ENCODE results near the gene GPR146. TPM values are rescaled to one million over a fixed set of nuclear protein-coding genes. Genes with fewer than 3 reads are reported as not detected.

The GPR146 gene
- total RNA-seq, 1 experiment from 2014 or later, result 0.95 TPM

DNA sequence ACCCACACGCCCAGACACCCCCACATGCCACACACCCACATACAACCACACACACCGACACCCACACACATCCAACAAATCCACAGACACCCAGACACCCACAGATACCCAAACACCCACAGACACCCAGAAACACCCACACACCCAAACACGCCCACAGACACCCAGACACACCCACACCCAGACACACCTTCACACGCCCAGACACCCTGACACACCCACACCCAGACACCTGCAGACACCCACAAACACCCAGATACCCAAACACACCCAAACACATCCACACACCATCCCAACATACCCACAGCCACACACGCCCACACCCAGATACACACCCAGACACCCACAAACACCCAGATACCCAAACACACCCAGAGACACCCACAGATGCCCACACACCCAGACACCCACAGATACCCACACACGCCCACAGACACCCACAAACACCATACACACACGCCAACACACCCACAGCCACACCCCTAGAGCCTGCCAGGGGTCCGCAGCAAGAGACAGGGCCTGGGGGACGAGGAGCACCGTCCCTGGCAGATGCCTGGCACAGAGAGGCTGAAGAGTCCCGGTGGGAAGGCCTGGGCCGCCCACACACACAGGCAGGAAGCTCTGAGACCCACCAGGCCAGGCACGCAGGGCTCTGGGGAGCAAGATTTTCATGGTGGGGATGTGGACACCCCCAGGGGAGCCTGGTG is 32.9 kb upstream of the GPR146 start:
- Histone ChIP-seq H3K27me3 (replicated peaks; ENCODE audit: insufficient read depth, low read depth, low read length, poor library complexity) (no peaks in the 10 kb centered on the region), H3K9me3 (ENCODE audit: low read depth, low read length, poor library complexity, severe bottlenecking) (no peaks in the 10 kb centered on the region), H3K36me3 (ENCODE audit: insufficient read depth, low read length, poor library complexity, severe bottlenecking) (peaks cover 7% of the 10 kb centered on the region), H3K27ac (ENCODE audit: low read depth, low read length, poor library complexity, severe bottlenecking) (peak overlapping the region; percentile 42), H3K4me3 (ENCODE audit: low read depth, low read length, poor library complexity, severe bottlenecking) (no peak overlapping the region), H3K4me1 (ENCODE audit: insufficient read depth, low read length, poor library complexity, severe bottlenecking) (no peaks in the 10 kb centered on the region)
- no peak for DNase-seq (ENCODE audit: low spot score)
- ChIA-PET CTCF (no interaction called here), POLR2A (ENCODE audit: low non-redundant PET) (no interaction called here)
- TF ChIP-seq, protein P1, sequence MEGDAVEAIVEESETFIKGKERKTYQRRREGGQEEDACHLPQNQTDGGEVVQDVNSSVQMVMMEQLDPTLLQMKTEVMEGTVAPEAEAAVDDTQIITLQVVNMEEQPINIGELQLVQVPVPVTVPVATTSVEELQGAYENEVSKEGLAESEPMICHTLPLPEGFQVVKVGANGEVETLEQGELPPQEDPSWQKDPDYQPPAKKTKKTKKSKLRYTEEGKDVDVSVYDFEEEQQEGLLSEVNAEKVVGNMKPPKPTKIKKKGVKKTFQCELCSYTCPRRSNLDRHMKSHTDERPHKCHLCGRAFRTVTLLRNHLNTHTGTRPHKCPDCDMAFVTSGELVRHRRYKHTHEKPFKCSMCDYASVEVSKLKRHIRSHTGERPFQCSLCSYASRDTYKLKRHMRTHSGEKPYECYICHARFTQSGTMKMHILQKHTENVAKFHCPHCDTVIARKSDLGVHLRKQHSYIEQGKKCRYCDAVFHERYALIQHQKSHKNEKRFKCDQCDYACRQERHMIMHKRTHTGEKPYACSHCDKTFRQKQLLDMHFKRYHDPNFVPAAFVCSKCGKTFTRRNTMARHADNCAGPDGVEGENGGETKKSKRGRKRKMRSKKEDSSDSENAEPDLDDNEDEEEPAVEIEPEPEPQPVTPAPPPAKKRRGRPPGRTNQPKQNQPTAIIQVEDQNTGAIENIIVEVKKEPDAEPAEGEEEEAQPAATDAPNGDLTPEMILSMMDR (conservative IDR thresholded peaks at IDR 0.05; ENCODE audit: low read depth, low read length), result no peak
- TF ChIP-seq EZH2 (IDR thresholded peaks at IDR 0.05; ENCODE audit: borderline replicate concordance, low read depth, low read length, poor library complexity, severe bottlenecking), result no peak
- no TSS peak for BruUV-seq (replicated peaks)
- intact Hi-C loops (cut with micrococcal nuclease; ENCODE audit: unreplicated experiment), result no loop called here

DNA sequence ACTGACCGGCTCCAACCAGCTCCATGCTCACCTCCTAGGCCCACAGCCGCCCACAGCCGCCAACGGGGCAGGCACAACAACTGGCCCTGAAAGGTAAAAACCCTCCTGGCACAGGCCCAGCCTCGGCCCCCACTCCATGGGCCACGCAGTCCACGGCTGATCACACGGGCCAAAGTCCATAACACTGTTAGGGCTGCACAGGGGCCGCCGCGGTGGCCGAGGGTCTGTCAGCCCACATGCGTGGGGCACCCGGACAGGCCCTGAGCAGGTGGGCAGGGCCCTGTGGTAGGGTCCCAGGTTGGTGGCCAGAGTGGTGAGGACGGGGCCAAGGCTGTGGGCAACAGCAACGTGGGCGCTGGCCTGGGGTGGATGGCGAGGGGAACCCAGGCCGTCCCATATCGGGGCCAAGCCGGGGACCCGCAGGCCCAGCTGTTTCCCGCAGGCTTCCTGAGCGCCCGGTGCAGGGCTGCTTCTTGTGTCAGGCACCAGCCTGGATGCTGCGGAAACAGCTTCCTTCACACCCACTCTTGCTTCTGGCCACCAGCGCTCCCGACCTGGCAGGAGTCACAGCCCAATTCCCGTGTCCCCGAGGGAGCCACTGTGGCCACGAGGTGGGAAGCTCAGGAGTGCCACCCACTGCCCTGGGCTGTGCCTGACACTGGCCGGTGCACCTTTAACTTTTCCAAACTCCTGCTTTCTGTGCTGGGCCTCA is 32.2 kb upstream of the GPR146 start:
- no peak for DNase-seq (ENCODE audit: low spot score)
- H3K27me3 ChIP-seq (replicated peaks; ENCODE audit: insufficient read depth, low read depth, low read length, poor library complexity), result no peaks in the 10 kb centered on the region
- H3K9me3 ChIP-seq (ENCODE audit: low read depth, low read length, poor library complexity, severe bottlenecking), result no peaks in the 10 kb centered on the region
- BruUV-seq (replicated peaks), result no TSS peak
- intact Hi-C loops (cut with micrococcal nuclease; ENCODE audit: unreplicated experiment), result no loop called here
- ChIA-PET CTCF (no interaction called here), POLR2A (ENCODE audit: low non-redundant PET) (no interaction called here)
- no peak overlapping the region for H3K4me3 ChIP-seq (ENCODE audit: low read depth, low read length, poor library complexity, severe bottlenecking)
- H3K27ac ChIP-seq (ENCODE audit: low read depth, low read length, poor library complexity, severe bottlenecking), result peak overlapping the region; percentile 42
- TF ChIP-seq, protein P1 (conservative IDR thresholded peaks at IDR 0.05; ENCODE audit: low read depth, low read length), result no peak
- no peak for TF ChIP-seq EZH2 (IDR thresholded peaks at IDR 0.05; ENCODE audit: borderline replicate concordance, low read depth, low read length, poor library complexity, severe bottlenecking)
- H3K36me3 ChIP-seq (ENCODE audit: insufficient read depth, low read length, poor library complexity, severe bottlenecking), result peaks cover 4% of the 10 kb centered on the region
- no peaks in the 10 kb centered on the region for H3K4me1 ChIP-seq (ENCODE audit: insufficient read depth, low read length, poor library complexity, severe bottlenecking)

DNA sequence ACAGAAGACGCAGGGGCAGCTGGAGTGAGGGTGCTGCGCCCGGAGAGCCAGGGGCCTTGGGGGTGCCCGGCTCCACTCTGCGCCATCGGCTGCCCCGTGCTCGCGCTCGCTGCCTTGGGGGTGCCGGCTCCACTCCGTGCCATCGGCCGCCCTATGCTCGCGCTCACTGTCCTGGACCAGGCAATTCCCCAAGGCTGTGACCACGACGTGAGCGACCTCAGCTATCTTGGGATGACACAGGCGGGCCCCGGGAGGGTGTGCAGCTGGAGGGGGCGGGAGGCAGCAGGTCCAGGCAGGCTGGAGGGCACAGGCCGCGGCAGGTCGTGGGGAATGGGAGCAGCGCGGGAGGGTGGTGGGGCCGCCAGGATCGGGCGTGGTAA is 31.6 kb upstream of the GPR146 start:
- Histone ChIP-seq H3K4me1 (ENCODE audit: insufficient read depth, low read length, poor library complexity, severe bottlenecking) (no peaks in the 10 kb centered on the region), H3K36me3 (ENCODE audit: insufficient read depth, low read length, poor library complexity, severe bottlenecking) (peaks cover 4% of the 10 kb centered on the region), H3K4me3 (ENCODE audit: low read depth, low read length, poor library complexity, severe bottlenecking) (no peak overlapping the region), H3K27ac (ENCODE audit: low read depth, low read length, poor library complexity, severe bottlenecking) (no peak overlapping the region), H3K9me3 (ENCODE audit: low read depth, low read length, poor library complexity, severe bottlenecking) (no peaks in the 10 kb centered on the region), H3K27me3 (replicated peaks; ENCODE audit: insufficient read depth, low read depth, low read length, poor library complexity) (no peaks in the 10 kb centered on the region)
- intact Hi-C loops (cut with micrococcal nuclease; ENCODE audit: unreplicated experiment), result no loop called here
- no peak for DNase-seq (ENCODE audit: low spot score)
- ChIA-PET POLR2A (ENCODE audit: low non-redundant PET) (no interaction called here), CTCF (no interaction called here)
- no TSS peak for BruUV-seq (replicated peaks)
- no peak for TF ChIP-seq EZH2 (IDR thresholded peaks at IDR 0.05; ENCODE audit: borderline replicate concordance, low read depth, low read length, poor library complexity, severe bottlenecking)
- TF ChIP-seq, protein P1 (conservative IDR thresholded peaks at IDR 0.05; ENCODE audit: low read depth, low read length), result no peak

Measured in A673 (cell line).